ENCODE measurements around the gene SPATA13.
"Not testable (repeated sequence)": the region's sequence is repeated elsewhere in the genome, so short reads cannot be mapped to it uniquely, and the experiment has no call there.

The SPATA13 gene

DNA sequence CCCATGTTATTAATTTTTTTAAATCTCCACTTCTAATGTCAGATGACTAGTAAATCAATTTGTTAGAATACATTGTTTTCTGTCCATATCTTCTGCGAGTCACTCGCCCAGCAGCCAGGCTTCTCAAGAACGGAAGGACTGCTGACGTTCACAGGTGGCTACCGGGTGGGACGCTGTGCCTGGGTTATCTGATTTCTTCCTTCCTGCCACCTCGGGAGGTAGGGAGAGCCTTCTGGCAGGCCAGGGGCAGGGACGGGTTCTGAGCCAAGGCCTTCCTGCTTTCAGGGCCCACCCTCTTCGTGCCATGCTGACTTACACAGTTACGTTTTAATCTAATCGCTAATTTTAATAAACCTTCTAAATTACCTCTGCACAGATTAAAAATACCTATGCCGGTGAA lies 140.9 kb downstream of the SPATA13 start:
- H3K4me3 ChIP-seq (ENCODE audit: low read depth, low read length) = no peak overlapping the region
- DNase-seq (ENCODE audit: low read depth) = no peak
- TF ChIP-seq, protein P1, sequence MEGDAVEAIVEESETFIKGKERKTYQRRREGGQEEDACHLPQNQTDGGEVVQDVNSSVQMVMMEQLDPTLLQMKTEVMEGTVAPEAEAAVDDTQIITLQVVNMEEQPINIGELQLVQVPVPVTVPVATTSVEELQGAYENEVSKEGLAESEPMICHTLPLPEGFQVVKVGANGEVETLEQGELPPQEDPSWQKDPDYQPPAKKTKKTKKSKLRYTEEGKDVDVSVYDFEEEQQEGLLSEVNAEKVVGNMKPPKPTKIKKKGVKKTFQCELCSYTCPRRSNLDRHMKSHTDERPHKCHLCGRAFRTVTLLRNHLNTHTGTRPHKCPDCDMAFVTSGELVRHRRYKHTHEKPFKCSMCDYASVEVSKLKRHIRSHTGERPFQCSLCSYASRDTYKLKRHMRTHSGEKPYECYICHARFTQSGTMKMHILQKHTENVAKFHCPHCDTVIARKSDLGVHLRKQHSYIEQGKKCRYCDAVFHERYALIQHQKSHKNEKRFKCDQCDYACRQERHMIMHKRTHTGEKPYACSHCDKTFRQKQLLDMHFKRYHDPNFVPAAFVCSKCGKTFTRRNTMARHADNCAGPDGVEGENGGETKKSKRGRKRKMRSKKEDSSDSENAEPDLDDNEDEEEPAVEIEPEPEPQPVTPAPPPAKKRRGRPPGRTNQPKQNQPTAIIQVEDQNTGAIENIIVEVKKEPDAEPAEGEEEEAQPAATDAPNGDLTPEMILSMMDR (IDR thresholded peaks at IDR 0.05; ENCODE audit: low read depth, low read length, missing control alignments) = no peak

DNA sequence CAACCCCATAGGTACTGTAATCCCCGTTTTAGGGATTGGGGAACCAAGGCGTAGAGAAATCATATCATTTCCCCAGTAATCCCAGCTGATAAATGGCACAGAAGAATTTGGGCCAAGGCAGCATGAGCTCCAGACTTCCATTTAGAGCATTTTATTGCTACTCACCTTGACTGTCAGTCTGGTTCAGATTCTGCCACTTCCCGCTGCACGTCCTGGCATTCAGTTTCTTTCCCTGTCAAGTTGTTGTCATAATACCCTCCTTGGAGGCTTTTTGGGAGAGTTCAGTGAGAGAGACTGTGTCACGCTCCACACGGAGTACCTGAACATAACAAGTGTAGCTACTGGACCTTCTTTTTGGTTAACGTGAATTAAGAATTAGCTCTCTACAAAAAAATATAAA lies 141.4 kb downstream of the SPATA13 start:
- DNase-seq (ENCODE audit: low read depth) = no peak
- TF ChIP-seq, protein P1 (IDR thresholded peaks at IDR 0.05; ENCODE audit: low read depth, low read length, missing control alignments) = no peak
- H3K4me3 ChIP-seq (ENCODE audit: low read depth, low read length) = no peak overlapping the region

DNA sequence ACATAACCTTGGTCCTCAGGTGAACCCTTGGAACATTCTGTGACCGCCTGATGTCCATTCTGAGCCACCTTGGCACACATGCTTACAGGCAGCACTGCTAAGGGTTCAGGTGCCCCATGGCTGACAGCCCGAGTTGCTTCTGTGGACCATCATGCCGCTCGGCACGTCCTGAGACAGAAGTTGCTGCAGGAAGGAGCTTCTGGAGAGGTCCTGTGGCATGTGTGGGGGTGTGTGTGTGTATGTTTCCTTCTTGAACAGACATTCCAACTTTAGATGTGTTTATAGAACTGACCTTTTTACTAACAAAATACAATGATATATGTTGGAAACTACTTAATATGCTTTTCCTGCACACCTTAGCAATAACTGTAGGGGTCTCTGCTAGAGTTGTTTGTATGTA lies 144.1 kb downstream of the SPATA13 start:
- DNase-seq (ENCODE audit: low read depth) = no peak
- TF ChIP-seq, protein P1 (IDR thresholded peaks at IDR 0.05; ENCODE audit: low read depth, low read length, missing control alignments) = no peak
- no peak overlapping the region for H3K4me3 ChIP-seq (ENCODE audit: low read depth, low read length)

DNA sequence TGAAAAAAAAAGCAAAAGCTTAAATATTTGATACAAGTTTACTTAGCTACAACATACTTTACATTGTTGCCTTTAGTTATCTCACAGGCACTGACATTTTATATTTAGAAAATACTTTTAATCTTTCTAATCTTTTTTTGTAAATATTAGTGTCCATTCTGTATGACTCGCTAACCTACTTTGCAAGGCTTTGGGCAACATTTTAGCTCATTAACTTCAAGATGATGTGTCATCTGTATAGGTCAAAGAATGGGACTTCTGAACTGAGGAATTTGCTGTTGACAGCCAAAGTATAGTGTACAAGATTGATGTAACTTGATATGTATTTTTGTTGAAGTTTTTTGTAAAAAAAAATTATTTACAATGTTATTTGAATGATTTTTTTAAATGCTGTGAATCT lies 146.1 kb downstream of the SPATA13 start:
- TF ChIP-seq, protein P1 (IDR thresholded peaks at IDR 0.05; ENCODE audit: low read depth, low read length, missing control alignments) = no peak
- no peak overlapping the region for H3K4me3 ChIP-seq (ENCODE audit: low read depth, low read length)
- DNase-seq (ENCODE audit: low read depth) = no peak

DNA sequence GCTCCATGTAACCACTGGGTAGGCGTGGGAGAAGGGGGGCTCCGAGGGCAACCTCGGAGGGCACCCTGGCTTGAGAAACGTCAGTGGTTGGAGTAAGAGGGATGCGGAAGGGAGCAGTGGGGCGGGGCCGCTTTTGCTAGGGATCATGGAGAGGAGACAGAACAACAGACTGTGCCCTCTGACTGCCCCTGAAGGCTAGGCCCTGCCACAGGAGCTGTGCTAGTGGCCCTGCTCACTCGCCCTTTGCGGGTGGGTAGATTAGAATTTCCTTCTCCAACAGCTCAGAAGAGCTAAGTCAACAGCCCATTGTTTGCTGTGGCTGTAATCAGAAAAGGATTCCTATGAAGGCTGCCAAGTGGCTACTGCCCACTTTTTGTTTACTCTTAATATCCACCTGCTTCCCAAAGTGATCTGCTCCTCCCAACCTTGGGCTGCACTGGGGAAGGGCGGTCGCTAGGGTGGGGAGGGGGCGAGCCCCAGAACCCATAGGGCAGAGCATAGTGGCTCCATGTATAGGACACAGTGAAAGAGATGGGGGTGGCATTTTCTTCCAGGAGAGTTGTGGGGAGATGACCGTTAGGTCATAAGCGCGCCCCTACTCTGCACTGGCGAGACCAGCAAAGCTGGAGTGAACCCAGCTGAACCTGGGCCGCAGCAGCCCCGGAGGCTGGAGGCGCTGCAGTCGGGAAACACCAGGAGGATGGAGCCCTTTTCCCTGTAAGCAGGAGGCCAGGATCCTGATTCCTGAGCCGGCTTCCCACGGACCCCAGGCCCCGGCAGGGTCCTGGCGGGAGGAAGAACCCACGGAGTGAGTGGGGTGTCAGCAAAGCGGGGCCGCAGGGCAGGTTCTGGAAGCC lies 146.9 kb downstream of the SPATA13 start:
- H3K4me3 ChIP-seq (ENCODE audit: low read depth, low read length) = no peak overlapping the region
- TF ChIP-seq, protein P1 (IDR thresholded peaks at IDR 0.05; ENCODE audit: low read depth, low read length, missing control alignments) = no peak
- no peak for DNase-seq (ENCODE audit: low read depth)

DNA sequence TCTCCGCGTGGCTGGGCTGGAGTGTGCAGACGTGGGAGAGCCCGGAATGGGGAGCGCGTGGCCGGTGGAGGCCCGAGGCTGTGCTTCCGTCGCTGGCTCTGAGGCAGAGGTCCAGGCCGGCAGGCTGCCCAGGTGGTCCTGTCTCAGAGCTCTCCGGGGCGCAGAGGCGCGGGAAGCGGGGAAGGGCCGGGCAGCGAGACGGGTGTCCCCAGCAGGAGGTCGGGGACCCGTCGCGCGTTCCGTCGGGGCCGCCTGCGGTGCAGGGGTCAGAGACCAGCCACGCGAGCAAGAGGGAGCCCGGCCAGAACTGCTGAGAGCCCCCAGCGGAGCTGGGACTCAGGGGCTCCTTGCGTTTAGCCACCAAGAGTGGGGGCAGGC lies 147.5 kb downstream of the SPATA13 start:
- DNase-seq (ENCODE audit: low read depth) = no peak
- TF ChIP-seq, protein P1 (IDR thresholded peaks at IDR 0.05; ENCODE audit: low read depth, low read length, missing control alignments) = no peak
- H3K4me3 ChIP-seq (ENCODE audit: low read depth, low read length) = no peak overlapping the region

DNA sequence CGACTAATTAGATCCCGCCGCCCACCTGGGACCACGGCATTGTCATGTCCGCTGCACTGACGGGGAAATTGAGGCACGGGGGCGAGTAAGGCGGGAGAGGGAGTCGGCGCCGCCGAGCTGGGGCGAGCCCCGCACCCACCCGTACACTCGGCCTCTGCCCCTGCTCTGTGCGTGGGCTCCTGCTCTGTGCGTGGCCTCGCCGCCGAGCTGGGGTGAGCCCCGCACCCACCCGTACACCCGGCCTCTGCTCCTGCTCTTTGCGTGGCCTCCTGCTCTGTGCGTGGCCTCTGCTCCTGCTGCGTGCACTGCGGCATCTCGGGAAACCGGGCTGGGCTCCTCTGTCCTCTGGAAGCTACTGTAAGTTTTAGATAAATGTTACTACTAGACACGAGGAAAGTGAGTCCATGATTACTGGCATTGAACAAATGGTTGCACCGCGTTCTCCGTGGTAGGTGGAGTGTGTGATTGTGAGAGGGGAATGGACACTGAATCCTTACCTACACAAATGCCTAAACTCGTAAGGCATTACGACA lies 148.0 kb downstream of the SPATA13 start:
- DNase-seq (ENCODE audit: low read depth) = no peak
- no peak overlapping the region for H3K4me3 ChIP-seq (ENCODE audit: low read depth, low read length)
- TF ChIP-seq, protein P1 (IDR thresholded peaks at IDR 0.05; ENCODE audit: low read depth, low read length, missing control alignments) = no peak

DNA sequence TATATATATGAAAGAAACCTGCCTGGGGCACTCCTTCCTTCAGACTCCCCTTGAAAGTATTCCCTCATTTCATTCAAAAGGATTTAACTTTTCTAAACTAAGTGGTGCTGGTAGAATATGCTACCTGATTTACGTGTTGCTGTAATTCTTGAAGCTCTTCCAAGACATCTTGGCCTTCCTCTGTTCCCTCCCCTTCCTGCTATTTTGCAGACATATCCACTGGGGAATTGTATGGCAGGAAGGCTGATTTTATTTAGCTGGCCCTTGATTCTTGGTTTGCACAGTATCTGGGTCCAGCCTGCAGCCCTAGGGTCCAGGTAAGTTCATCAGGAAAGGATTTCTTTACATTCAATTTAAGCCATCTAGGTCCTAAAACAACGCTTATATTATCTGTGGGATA lies 148.8 kb downstream of the SPATA13 start, which contains the start of gene C1QTNF9:
Gene C1QTNF9, plus strand, starts transcription at position 281 of the 400 bp plus-strand sequence. CDS start 6,424 bp downstream, outside the sequence.
- H3K4me3 ChIP-seq (ENCODE audit: low read depth, low read length); DNase-seq (ENCODE audit: low read depth): not testable (repeated sequence)
